ENCODE measurements around the gene PSMD8.
A peak's percentile ranks its signal among the peaks of the same experiment; 100 is the strongest.

The PSMD8 gene

DNA sequence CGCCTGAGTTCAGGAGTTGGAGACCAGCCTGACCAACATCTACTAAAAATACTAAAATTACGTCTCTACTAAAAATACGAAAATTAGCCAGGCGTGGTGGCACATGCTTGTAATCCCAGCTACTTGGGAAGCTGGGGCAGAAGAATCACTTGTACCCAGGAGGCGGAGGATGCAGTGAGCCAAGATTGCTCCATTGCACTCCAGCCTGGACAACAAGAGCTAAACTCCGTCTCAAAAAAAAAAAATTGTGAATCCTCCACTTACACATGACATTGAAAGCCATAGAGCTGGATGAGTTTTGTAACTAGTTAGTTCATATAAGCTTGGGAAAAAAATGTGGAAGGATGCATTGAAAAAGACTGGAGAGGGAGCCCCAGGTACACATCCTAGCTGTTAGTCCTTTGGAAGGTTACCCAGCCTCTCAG lies 452 bp upstream of the PSMD8 start:
- H3K4me1 Mint-ChIP-seq (ENCODE audit: low read depth): peaks cover 13% of the 10 kb centered on the region
- no peak for DNase-seq (ENCODE audit: low spot score)
- H3K36me3 Mint-ChIP-seq (ENCODE audit: low read depth): peaks cover 16% of the 10 kb centered on the region
- peaks cover 8% of the 10 kb centered on the region for H3K27me3 Mint-ChIP-seq (ENCODE audit: low read depth)
- no peaks in the 10 kb centered on the region for H3K9me3 Mint-ChIP-seq
- H3K27ac Mint-ChIP-seq: peak overlapping the region; percentile 95
- peak overlapping the region; percentile 98 for H3K4me3 Mint-ChIP-seq

- H3K27ac Mint-ChIP-seq: peak overlapping the region; percentile 97
- H3K4me3 Mint-ChIP-seq: peak overlapping the region; percentile 98
- peaks cover 16% of the 10 kb centered on the region for H3K4me1 Mint-ChIP-seq (ENCODE audit: low read depth)
- peaks cover 8% of the 10 kb centered on the region for H3K27me3 Mint-ChIP-seq (ENCODE audit: low read depth)
- no peaks in the 10 kb centered on the region for H3K9me3 Mint-ChIP-seq
- H3K36me3 Mint-ChIP-seq (ENCODE audit: low read depth): peaks cover 24% of the 10 kb centered on the region
- DNase-seq (ENCODE audit: low spot score): no peak
Observed at GRCh38 chr19:38375098-38375493, 725 bp downstream of the PSMD8 start.

DNA sequence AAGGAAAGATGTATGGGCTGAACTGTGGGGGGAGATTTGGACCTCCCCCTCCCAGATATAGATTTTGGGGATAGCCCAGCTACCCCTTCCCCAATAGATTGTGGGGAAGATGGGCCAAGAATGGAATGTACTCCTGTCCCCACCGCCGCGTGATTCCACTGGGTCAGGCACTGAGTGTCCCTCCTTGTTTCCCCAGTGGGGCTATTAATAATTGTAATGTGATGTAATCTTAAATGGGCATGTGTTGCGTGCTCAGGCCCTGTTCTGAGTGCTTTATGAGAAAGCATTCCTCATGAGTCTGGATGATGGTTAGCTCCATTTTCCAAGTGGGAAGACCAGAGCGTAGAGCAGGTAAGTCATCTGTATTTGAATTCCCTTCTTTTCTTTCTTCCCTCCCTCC lies 1.4 kb downstream of the PSMD8 start:
- H3K4me3 Mint-ChIP-seq: peak overlapping the region; percentile 98
- no peak for DNase-seq (ENCODE audit: low spot score)
- H3K36me3 Mint-ChIP-seq (ENCODE audit: low read depth): peaks cover 27% of the 10 kb centered on the region
- peaks cover 6% of the 10 kb centered on the region for H3K27me3 Mint-ChIP-seq (ENCODE audit: low read depth)
- H3K4me1 Mint-ChIP-seq (ENCODE audit: low read depth): peaks cover 16% of the 10 kb centered on the region
- no peaks in the 10 kb centered on the region for H3K9me3 Mint-ChIP-seq
- peak overlapping the region; percentile 97 for H3K27ac Mint-ChIP-seq

DNA sequence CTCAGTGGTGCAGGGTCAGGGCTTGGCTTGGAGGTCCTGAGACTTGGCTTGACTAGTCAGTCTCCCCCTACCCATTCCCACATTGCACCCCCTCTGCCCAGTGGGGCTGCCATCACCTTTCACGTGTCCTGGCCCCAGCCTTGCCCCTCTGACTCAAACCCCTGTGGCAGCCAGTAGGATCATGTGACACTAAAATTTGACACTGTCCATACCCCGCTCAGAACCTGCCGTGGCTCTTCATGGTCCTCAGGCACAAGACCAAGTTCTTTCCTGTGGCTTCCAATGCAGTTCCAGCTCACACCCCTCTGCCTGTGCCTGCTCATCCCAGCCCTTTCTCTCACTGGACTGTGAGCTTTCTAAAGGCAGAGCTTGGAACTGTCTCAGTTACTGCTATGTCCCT lies 2.2 kb downstream of the PSMD8 start:
- Mint-ChIP-seq H3K27me3 (ENCODE audit: low read depth) (peaks cover 2% of the 10 kb centered on the region), H3K4me3 (peak overlapping the region; percentile 98), H3K4me1 (ENCODE audit: low read depth) (peaks cover 16% of the 10 kb centered on the region), H3K9me3 (no peaks in the 10 kb centered on the region), H3K27ac (peak overlapping the region; percentile 36), H3K36me3 (ENCODE audit: low read depth) (peaks cover 33% of the 10 kb centered on the region)
- DNase-seq (ENCODE audit: low spot score): no peak

DNA sequence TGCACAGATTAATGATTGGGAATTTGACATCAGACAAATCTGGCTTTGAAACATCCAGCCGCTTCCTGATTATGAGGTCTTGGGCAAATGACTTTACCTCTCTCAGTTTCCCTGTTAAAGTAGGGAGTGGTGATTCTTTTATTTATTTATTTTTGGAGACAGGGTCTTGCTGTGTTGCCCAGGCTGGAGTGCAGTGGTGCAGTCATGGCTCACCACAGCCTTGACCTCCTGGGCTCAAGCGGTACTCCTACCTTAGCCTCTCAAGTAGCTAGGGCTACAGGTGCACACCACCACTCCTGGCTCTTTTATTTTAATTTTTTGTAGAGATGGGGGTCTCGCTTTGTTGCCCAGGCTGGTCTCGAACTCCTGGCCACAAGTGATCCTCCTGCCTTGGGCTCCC lies 2.7 kb downstream of the PSMD8 start:
- peaks cover 16% of the 10 kb centered on the region for H3K4me1 Mint-ChIP-seq (ENCODE audit: low read depth)
- H3K27ac Mint-ChIP-seq: no peak overlapping the region
- no peaks in the 10 kb centered on the region for H3K9me3 Mint-ChIP-seq
- H3K27me3 Mint-ChIP-seq (ENCODE audit: low read depth): no peaks in the 10 kb centered on the region
- H3K36me3 Mint-ChIP-seq (ENCODE audit: low read depth): peaks cover 38% of the 10 kb centered on the region
- DNase-seq (ENCODE audit: low spot score): no peak
- H3K4me3 Mint-ChIP-seq: no peak overlapping the region

- no peaks in the 10 kb centered on the region for H3K9me3 Mint-ChIP-seq
- H3K27ac Mint-ChIP-seq: no peak overlapping the region
- DNase-seq (ENCODE audit: low spot score): no peak
- H3K4me1 Mint-ChIP-seq (ENCODE audit: low read depth): peaks cover 16% of the 10 kb centered on the region
- no peaks in the 10 kb centered on the region for H3K27me3 Mint-ChIP-seq (ENCODE audit: low read depth)
- H3K36me3 Mint-ChIP-seq (ENCODE audit: low read depth): peaks cover 53% of the 10 kb centered on the region
- no peak overlapping the region for H3K4me3 Mint-ChIP-seq
Observed at GRCh38 chr19:38378866-38379265, 4.5 kb downstream of the PSMD8 start.

DNA sequence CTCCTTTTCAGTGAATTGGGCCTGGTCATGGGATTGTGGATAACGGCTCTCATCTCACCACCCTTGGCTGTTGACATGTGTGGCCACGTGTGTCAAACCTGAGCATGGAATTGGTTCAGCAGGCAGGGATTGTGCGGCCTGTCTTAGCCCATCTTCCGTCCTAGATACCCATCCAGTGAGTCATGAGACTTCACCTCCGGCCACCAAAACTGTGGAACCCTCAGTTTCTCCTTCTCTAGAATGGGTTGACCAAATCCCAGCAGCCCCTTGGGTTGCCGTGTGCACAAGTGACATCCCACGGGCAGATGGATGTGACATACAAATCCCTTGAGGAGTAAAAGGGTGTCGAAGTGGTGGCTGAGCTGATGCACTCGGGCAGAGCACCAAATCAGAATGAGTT lies 6.8 kb downstream of the PSMD8 start:
- DNase-seq (ENCODE audit: low spot score): no peak
- H3K4me1 Mint-ChIP-seq (ENCODE audit: low read depth): peaks cover 8% of the 10 kb centered on the region
- peaks cover 55% of the 10 kb centered on the region for H3K36me3 Mint-ChIP-seq (ENCODE audit: low read depth)
- no peak overlapping the region for H3K27ac Mint-ChIP-seq
- no peak overlapping the region for H3K4me3 Mint-ChIP-seq
- H3K27me3 Mint-ChIP-seq (ENCODE audit: low read depth): no peaks in the 10 kb centered on the region
- H3K9me3 Mint-ChIP-seq: no peaks in the 10 kb centered on the region

- Mint-ChIP-seq H3K9me3 (no peaks in the 10 kb centered on the region), H3K36me3 (ENCODE audit: low read depth) (peaks cover 52% of the 10 kb centered on the region), H3K27me3 (ENCODE audit: low read depth) (peaks cover 3% of the 10 kb centered on the region), H3K27ac (no peak overlapping the region), H3K4me3 (no peak overlapping the region), H3K4me1 (ENCODE audit: low read depth) (peaks cover 10% of the 10 kb centered on the region)
- DNase-seq (ENCODE audit: low spot score): no peak
Observed at GRCh38 chr19:38383184-38383583, 8.8 kb downstream of the PSMD8 start.

DNA sequence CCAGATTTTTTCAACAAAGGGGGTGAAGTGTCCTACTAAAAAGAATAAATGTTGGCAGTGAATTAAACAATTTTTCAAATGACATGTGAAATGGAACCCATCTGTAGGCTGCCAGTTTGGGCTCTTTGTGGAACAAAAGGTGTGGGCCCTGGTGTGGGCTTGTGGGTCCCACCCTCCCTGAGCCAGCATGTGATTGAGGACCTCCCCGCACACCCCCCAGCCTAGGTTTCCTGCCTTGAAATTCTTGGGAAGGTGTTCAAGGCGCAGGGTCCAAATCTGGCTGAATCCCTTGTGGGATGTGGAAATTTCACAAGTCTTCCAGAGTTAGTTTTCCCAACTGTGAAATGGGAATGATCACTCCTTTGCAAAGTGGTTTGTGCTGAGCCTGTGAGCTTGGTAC lies 9.4 kb downstream of the PSMD8 start:
- DNase-seq (ENCODE audit: low spot score): no peak
- Mint-ChIP-seq H3K27ac (no peak overlapping the region), H3K9me3 (no peaks in the 10 kb centered on the region), H3K4me3 (no peak overlapping the region), H3K36me3 (ENCODE audit: low read depth) (peaks cover 52% of the 10 kb centered on the region), H3K27me3 (ENCODE audit: low read depth) (peaks cover 4% of the 10 kb centered on the region), H3K4me1 (ENCODE audit: low read depth) (peaks cover 11% of the 10 kb centered on the region)

DNA sequence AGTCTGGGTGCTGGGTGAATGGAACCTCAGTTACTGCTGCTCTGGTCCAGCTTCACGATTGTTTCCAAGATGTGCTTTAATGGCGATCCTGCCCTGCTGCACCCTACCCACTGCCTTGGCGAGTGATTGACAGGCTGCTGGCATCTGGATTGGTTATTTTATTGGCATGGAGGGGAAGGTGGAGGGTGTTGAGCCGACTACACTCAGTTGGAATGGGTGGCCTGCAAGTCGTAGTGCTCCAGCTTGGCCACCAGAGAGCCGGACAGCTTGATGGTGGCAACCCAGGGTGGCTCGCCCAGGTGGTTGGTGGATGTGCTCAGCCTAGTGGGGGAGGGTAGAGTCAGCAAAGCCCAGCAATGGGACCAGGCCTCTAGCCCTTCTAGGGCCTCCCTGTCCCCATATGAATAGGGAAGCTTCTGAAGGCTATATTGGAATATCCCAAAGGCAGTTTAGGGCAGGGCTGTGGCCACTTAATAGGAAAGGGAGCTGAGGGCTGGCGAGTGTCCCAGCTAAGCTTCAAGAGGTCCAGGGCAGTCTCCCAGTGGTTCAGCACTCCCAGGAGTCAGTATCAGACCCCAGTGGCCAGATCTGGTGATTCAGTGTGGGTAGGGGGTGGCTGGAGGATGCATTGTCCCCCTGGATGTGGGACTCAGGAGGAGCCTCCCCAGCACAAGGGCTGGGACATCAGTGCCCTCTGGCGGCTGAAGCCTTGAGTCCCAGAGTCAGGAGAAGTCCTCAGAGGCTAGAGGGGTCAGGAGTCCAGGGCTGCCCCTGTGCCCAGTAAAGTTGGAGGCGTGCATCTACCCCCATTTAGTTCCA lies 10.0 kb downstream of the PSMD8 start:
- Mint-ChIP-seq H3K4me3 (no peak overlapping the region), H3K27me3 (ENCODE audit: low read depth) (peaks cover 6% of the 10 kb centered on the region), H3K9me3 (no peaks in the 10 kb centered on the region), H3K4me1 (ENCODE audit: low read depth) (peaks cover 12% of the 10 kb centered on the region), H3K27ac (no peak overlapping the region), H3K36me3 (ENCODE audit: low read depth) (peaks cover 49% of the 10 kb centered on the region)
- no peak for DNase-seq (ENCODE audit: low spot score)

- no peak overlapping the region for H3K4me3 Mint-ChIP-seq
- H3K27me3 Mint-ChIP-seq (ENCODE audit: low read depth): peaks cover 11% of the 10 kb centered on the region
- peaks cover 13% of the 10 kb centered on the region for H3K4me1 Mint-ChIP-seq (ENCODE audit: low read depth)
- H3K36me3 Mint-ChIP-seq (ENCODE audit: low read depth): peaks cover 43% of the 10 kb centered on the region
- H3K9me3 Mint-ChIP-seq: no peaks in the 10 kb centered on the region
- DNase-seq (ENCODE audit: low spot score): no peak
- H3K27ac Mint-ChIP-seq: no peak overlapping the region
Observed at GRCh38 chr19:38385057-38385803, 10.9 kb downstream of the PSMD8 start.

DNA sequence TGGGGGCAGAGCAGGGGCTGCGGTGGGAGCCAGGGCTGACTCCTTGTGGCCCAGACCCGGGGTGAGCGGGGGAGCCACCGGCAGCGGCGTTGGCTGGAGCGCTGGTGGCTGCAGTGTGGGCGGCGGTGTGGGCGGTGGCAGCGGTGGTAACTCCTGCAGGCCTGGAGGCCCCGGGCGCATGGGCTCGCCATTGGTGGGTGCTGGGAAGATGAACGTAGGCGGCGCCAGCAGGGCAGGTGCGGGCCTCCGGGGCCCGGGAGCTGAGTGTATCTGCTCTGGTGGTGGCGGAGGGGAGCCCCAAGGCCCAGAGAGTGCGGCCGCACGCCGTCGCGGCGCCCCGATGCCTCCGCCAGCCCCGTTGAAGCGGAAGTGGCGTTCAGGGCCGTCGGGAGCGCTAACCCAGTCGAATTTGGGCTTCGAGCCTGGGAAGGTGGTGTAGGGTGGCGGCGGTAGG lies 11.5 kb downstream of the PSMD8 start:
- Mint-ChIP-seq H3K27ac (no peak overlapping the region), H3K4me3 (no peak overlapping the region), H3K36me3 (ENCODE audit: low read depth) (peaks cover 41% of the 10 kb centered on the region), H3K4me1 (ENCODE audit: low read depth) (peaks cover 13% of the 10 kb centered on the region), H3K9me3 (no peaks in the 10 kb centered on the region), H3K27me3 (ENCODE audit: low read depth) (peaks cover 14% of the 10 kb centered on the region)
- no peak for DNase-seq (ENCODE audit: low spot score)

DNA sequence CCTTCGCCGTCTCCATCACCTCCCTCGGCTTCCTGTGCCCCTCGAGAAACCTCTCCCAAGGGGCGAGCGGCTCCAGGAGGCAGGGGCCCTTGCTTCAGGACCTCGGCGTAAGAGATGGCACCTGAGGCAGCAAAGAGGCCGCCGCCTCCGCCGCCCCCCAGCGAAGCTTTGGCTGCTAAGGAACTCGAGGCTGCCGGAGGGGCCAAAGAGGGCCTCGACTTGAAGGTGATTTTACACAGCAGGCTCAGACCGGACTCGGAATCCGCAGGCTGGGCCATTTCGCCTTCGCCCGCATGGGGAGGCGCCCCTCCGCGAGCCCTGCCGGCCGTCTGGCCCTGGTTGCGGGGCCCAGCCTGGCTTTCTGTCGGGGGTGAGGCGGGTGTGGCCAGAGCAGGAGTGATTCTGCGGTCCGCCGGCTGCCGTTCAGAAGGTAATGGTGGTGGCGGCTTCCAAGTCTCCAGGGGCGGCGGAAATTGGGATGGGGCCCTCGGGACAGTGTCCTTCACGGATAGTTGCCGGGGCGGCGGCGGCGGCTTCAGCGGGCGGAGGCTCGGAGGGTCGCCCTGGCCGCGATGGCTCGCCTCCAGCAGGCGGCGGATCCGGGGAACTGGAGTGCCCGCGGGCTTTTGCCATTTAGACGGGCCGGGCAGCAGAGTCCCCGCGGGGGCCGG lies 12.1 kb downstream of the PSMD8 start:
- DNase-seq (ENCODE audit: low spot score): no peak
- H3K27ac Mint-ChIP-seq: no peak overlapping the region
- H3K36me3 Mint-ChIP-seq (ENCODE audit: low read depth): peaks cover 37% of the 10 kb centered on the region
- no peaks in the 10 kb centered on the region for H3K9me3 Mint-ChIP-seq
- peaks cover 13% of the 10 kb centered on the region for H3K4me1 Mint-ChIP-seq (ENCODE audit: low read depth)
- H3K4me3 Mint-ChIP-seq: no peak overlapping the region
- H3K27me3 Mint-ChIP-seq (ENCODE audit: low read depth): peaks cover 20% of the 10 kb centered on the region

Measured in T-helper 2 cell treated with Interferon-gamma antibody and Interleukin-4, amounts not matched to agents 5 μg/mL and 100 μg/mL, for 36 hours (primary cell).